OCI-M1 (cell line): Measurements from ENCODE around the gene CEMIP.
A peak's percentile ranks its signal among the peaks of the same experiment; 100 is the strongest.
"Not testable (repeated sequence)": the region's sequence is repeated elsewhere in the genome, so short reads cannot be mapped to it uniquely, and the experiment has no call there.

Experiments used
- DNase-seq: peaks from one replicate; lab custom pipeline; 2025; lab: John Stamatoyannopoulos, UW

The CEMIP gene

DNA sequence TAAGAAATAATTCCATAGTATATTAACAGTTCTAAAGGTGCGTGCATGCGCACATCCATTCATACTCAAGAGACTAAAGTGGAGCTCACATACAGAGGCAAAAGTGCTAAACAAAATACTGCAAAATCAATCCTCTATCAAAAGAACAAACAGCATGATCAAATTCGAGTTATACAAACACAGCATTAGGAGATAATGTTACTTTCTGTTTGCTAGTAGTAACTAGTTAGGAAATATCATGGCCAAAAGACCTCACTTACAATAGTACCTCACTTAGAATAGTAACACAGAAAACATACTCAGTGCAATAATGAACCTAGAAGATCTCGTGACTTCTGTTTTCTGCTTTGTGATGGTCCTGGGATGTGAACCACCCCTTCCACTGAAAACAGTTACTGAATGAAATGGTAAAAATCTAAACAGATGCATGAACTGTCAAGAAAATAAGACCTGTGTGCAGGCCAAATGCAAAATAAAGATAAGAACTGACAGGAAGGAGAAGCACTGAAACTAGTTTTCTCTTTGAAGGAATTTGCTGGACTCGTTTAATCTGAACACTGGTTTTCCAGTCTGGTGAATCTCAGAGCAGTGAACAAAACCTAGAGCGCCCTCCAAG lies 20.9 kb upstream of the CEMIP start:
- DNase-seq = peak; percentile 30

DNA sequence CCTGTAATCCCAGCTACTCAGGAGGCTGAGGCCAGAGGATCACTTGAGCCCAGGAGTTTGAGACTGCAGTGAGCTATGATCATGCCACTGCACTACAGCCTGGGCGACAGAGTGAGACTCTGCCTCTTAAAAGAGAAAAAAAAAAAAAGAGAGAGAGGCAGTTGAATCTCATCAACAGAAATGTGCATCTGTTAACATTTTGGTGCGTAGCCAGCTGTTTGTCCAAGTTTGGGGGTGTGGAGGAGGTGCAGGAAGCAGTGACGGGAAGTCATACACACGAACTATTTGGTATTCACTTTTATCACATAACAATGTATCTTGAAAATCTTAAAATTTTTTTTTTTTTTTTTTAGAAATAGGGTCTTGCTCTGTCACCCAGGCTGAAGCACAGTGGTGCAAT lies 18.2 kb upstream of the CEMIP start:
- DNase-seq = no peak

- no peak for DNase-seq
Measured at GRCh38 chr15:80761754-80762153, 17.4 kb upstream of the CEMIP start.

DNA sequence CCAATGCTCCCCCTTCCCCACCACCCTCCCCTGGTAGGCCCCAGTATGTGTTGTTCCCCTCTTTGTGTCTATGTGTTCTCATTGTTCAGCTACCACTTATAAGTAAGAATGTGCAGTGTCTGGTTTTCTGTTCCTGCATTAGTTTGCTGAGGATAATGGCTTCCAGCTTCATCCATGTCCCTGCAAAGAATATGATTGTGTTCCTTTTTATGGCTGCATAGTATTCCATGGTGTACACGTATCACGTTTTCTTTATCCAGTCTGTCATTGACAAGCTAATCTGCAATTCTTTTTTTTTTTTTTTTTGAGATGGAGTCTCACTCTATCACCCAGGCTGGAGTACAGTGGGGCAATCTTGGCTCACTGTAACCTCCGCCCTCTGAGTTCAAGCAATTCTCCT lies 15.9 kb upstream of the CEMIP start:
- DNase-seq = not testable (repeated sequence)

DNA sequence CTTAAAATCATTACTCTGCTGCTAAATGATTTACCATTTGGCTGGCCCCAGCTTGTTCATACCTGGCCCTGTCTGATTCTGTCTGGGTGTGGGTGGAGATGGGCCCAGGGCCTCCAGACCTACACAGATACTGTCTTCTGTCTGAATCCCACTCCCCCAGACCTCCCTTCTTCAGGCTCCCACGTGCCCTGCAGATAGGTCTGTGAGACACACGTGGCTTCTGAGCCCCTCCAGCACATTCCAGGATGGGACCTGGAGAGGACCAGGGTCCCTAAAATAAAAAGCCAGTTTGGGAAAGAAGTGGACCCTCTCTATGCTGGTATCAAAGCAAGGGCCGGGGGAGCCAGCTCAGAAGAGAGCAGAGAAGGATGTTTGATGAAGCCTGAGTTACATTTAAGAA lies 14.6 kb upstream of the CEMIP start:
- DNase-seq = no peak

- DNase-seq = no peak
Measured at GRCh38 chr15:80766275-80766674, 12.9 kb upstream of the CEMIP start.

GRCh38 chr15:80768158-80768557 lies 11.0 kb upstream of the CEMIP start:
- no peak for DNase-seq

GRCh38 chr15:80769153-80769828 lies 9.9 kb upstream of the CEMIP start:
- peak; percentile 38 for DNase-seq

DNA sequence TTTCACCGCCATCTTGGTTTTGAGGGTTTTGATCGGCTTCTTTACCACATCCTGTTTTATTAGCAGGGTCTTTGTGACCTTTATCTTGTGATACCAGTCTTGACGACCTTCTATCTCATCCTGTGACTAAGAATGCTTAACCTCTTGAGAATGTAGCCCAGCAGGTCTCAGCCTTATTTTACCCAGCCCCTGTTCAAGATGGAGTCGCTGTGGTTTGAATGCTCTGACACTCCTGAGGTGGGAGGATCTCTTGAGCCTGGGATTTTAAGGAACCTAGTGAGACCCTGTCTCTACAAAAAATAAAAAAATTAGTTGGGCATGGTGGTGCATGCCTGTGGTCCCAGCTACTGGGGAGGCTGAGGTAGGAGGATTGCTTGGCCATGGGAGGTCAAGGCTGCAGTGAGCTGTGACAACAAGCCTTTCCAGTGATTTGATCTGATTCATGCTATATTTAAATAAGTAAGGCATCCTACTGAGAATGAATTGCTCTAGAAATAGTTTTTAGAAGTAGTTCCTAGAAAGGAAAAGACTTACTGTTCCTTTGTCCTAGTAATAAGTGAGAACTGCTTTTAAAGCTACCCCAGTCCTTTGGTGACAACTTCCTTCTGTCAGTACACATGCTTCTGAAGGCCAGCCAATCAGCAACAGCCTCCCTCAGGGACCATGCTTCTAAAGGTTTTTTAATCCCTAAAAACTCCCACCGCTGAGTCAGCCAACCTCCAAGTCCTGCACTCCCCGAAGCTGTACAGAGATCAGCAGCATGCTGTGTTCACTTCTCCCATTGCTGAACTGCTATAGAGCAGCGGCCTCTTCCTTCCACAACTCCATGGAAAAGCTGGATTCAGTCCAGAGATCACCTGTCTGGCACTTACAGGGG lies 9.1 kb upstream of the CEMIP start:
- no peak for DNase-seq

- DNase-seq = no peak
Measured at GRCh38 chr15:80773122-80773551, 6.0 kb upstream of the CEMIP start.

DNA sequence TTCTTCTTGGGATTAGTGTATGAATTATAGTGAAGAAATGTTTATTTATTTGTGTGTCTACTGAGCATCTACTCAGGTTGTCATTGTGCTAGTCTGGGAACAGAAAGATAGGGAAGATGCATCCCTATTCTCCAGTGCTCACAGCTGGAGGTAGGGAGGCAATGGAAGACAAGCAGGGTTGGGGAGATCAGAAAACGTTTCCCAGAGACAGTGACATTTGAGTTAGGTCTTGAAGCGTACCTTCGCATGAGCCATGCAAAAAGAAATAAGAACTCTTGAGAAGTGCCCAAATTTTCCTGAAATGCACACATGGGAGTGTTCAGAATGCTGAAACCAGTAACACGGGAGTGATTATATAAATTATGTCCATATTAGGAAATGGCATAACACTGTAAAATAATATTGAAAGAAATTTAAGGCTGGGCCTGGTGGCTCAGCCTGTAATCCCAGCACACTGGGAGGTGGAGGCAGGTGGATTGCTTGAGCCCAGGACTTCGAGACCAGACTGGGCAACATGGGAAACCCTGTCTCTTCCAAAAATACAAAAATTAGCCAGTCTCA lies 5.3 kb upstream of the CEMIP start:
- DNase-seq = no peak

GRCh38 chr15:80774486-80774885 lies 4.7 kb upstream of the CEMIP start:
- no peak for DNase-seq

GRCh38 chr15:80775338-80775737 lies 3.8 kb upstream of the CEMIP start:
- DNase-seq = no peak

DNA sequence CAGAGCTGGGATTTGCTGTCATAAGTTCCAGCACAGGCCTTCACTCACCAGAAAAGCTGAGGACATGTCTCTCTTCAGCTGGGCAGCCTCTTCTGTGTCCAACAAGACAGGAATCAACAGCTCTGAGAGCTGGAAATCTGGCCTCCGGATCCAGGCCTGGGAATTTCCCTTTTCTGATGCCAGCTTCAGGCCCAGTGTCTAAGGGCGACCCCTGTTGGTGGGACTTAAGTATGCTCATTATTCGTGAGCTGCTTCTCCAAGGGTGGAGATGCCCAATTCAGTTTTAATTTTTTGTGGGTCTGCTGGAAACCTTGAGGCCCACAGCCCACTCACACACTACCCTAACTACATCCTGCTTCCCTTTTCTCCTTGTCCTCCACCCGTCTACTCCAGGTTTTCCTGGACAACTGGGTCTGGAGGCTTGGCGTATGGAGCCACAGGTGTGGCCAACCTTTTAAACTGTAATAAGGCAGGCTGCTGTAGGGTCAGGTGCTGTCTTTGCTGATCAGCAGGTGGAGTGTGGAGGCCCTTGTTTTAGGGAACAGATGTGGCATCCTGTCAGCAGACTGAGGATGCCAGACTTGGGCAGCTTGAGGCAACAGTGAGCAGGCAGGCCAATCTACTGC lies 2.6 kb upstream of the CEMIP start:
- peak; percentile 58 for DNase-seq

GRCh38 chr15:80777137-80777536 lies 2.0 kb upstream of the CEMIP start:
- DNase-seq = peak; percentile 2

- no peak for DNase-seq
Measured at GRCh38 chr15:80777826-80778620, 1.1 kb upstream of the CEMIP start.

GRCh38 chr15:80778621-80778963 lies 578 bp upstream of the CEMIP start:
- no peak for DNase-seq

- no peak for DNase-seq
Measured at GRCh38 chr15:80779658-80780415, 667 bp downstream of the CEMIP start.

DNA sequence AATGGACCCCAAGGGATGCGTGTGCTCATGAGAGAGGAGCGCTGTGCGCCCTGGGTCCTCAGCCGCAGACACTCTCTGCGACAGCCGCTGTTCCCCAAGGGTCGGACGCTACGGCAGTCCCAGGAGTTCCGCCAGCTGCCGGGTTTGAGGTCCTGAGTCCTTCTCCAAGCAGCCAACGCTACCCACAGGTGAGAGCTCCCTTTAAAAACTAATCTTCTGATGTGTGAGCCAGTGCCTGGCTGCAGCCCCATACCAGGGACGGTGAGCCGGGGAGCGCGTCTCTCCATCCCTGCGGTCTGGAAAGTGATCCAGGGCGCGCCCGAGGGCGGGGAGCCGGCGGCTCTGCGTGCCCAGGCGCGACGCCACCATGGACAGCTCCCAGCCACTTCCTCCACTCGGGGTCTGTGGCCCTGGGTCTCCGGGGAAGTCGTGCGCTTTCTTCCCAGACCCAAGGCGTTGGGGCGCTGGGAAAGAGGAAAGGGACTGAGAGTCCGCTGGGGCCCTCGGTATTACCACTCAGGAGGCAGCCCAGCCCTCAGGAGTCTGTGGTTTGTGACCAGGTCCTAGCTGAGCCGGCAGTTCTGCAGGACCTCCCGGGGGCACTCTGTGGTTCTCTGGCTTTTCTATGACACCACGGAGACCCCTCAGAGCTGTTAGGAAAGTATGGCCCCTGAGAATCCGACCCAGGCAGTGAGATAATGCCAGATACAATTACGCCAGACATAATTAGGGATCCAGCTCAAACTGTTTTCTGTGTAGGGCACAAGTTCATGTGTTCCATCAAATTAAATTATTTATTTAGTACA lies 1.4 kb downstream of the CEMIP start:
- DNase-seq = no peak

- DNase-seq = no peak
Measured at GRCh38 chr15:80783260-80783659, 4.1 kb downstream of the CEMIP start.
